Thyroid gland (tissue), 4 donors: ENCODE data around the gene CDK3.

ENCODE experiments used
- CTCF ChIP-seq, 6 experiments: fragments of 200-600 bp in 3 of 6; fragments of 450-650 bp in 3 of 6; sonication (generic) in 3 of 6; IDR thresholded peaks; one replicate each; pipeline ENCODE4 v1.5.1; 2016 to 2019; ENCODE audit warnings: antibody characterized with exemption in 6 of 6, mild to moderate bottlenecking in 2 of 6, inconsistent platforms in 1 of 6, moderate library complexity in 1 of 6
- POLR2A ChIP-seq, 2 donors: fragments of 450-650 bp; IDR thresholded peaks; one replicate each; pipeline ENCODE4 v1.6.1; 2017; ENCODE audit warnings: antibody characterized with exemption in 2 of 2, mild to moderate bottlenecking in 2 of 2, moderate library complexity in 1 of 2

GRCh38 chr17:76004750-76005262 is 4.2 kb downstream of the CDK3 start:
- TF ChIP-seq POLR2A (IDR thresholded peaks at IDR 0.05), result no peak
- TF ChIP-seq CTCF (IDR thresholded peaks at IDR 0.05), result no peak
